ENCODE measurements around the gene LENG9. TPM values are rescaled to one million over a fixed set of nuclear protein-coding genes. Genes with fewer than 3 reads are reported as not detected.

LENG9 gene
- total RNA-seq, 2 donors from 2014 or later = 2.5 to 3.5 TPM

DNA sequence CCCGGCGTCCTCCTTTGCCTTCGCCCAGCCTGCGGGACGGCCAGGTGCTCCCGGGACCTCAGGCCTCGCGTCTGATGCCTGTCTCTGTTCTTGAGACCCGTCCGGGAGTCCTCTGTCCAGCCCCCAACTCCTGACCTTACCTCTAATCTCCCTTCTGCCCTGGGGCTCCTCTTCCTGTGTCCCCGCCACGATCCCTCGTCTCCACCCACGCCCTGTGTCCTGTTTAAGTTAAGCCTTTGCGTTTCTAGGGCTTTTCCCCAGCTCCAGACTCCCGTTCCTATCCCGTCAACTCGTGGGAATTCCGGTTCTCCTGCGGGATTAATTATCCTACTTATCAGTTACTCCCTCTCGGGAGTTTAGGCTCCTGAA is 13.9 kb downstream of the LENG9 start:
- Histone ChIP-seq H3K27ac (ENCODE audit: low read depth, low read length) (peak overlapping the region; percentile 97), H3K36me3 (ENCODE audit: control insufficient read depth, insufficient read depth, low read length) (peaks cover 44% of the 10 kb centered on the region), H3K27me3 (ENCODE audit: control insufficient read depth, insufficient read depth, low read length, poor library complexity, severe bottlenecking) (no peaks in the 10 kb centered on the region), H3K4me3 (ENCODE audit: low read length) (peak overlapping the region; percentile 97), H3K9me3 (ENCODE audit: control insufficient read depth, low read length) (no peaks in the 10 kb centered on the region), H3K9ac (ENCODE audit: extremely low read depth, low read length, poor library complexity, severe bottlenecking) (peak overlapping the region; percentile 93), H3K4me1 (ENCODE audit: control insufficient read depth, insufficient read depth, low read length) (peaks cover 9% of the 10 kb centered on the region)
- peaks cover 29% of the 10 kb centered on the region for H3K4me1 Mint-ChIP-seq
- H3K27ac Mint-ChIP-seq = peak overlapping the region; percentile 100
- TF ChIP-seq, protein P1, sequence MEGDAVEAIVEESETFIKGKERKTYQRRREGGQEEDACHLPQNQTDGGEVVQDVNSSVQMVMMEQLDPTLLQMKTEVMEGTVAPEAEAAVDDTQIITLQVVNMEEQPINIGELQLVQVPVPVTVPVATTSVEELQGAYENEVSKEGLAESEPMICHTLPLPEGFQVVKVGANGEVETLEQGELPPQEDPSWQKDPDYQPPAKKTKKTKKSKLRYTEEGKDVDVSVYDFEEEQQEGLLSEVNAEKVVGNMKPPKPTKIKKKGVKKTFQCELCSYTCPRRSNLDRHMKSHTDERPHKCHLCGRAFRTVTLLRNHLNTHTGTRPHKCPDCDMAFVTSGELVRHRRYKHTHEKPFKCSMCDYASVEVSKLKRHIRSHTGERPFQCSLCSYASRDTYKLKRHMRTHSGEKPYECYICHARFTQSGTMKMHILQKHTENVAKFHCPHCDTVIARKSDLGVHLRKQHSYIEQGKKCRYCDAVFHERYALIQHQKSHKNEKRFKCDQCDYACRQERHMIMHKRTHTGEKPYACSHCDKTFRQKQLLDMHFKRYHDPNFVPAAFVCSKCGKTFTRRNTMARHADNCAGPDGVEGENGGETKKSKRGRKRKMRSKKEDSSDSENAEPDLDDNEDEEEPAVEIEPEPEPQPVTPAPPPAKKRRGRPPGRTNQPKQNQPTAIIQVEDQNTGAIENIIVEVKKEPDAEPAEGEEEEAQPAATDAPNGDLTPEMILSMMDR (conservative IDR thresholded peaks at IDR 0.05) = no peak
- H3K9me3 Mint-ChIP-seq = no peaks in the 10 kb centered on the region
- no peaks in the 10 kb centered on the region for H3K27me3 Mint-ChIP-seq (ENCODE audit: insufficient read depth)
- H3K4me3 Mint-ChIP-seq = peak overlapping the region; percentile 97
- peaks cover 45% of the 10 kb centered on the region for H3K36me3 Mint-ChIP-seq (ENCODE audit: low read depth)
- WGBS, 2 experiments (ENCODE audit: insufficient coverage in 1 of 2, insufficient read length in 1 of 2) = 0 to 1% methylated on average over 18 to 21 of the region's 21 CpGs
- no peak for DNase-seq

DNA sequence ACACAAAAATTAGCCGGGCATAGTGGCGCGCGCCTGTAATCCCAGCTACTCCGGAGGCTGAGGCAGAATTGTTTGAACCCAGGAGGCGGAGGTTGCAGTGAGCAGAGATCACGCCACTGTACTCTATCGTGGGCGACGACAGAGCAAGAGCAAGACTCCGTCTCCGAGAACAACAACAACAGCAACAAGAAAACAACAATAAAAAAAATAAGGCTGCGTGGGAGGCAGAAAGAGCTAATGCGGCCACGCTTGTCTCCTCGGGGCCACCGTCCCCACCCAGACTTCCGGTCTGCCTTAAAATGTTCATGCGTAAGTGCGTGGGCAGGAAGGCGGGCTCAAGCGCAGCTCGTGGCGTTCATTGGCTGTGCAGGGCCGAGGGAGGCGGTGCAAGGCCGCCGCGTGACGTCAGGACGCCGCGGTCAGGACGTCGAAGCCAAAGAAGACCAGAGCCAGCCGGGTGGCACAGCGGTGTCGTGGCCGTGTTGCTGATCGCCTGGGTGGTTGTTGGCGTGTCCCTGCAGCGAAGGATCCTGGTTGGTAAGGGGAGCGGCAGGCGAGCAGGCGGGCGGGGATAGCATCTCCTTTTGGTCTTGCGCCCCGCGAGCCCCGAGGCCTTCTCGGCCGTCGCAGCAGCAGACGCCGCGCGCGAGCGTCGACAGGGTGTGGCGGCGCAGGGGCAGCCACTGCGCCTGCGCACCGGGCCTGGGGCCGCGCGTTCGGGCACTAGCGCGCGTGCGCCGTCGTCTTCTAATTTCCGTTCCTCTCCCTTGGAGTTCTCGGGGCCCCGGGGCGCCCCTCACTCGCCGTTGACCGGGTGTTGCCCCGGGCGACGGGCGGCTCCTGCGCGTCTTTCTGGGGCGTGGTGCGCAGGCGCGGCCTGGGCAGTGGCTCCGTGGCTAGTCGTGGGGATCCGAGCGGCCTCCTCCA is 14.5 kb downstream of the LENG9 start, which contains the start of gene LENG8:
TSS of gene LENG8 (plus strand) at position 426 of the 927 bp plus-strand sequence. CDS start 2,146 bp downstream, outside the sequence.
- H3K4me1 ChIP-seq (ENCODE audit: control insufficient read depth, insufficient read depth, low read length) = peaks cover 9% of the 10 kb centered on the region
- Mint-ChIP-seq H3K27me3 (ENCODE audit: insufficient read depth) (no peaks in the 10 kb centered on the region), H3K36me3 (ENCODE audit: low read depth) (peaks cover 44% of the 10 kb centered on the region), H3K4me1 (peaks cover 29% of the 10 kb centered on the region), H3K4me3 (peak within 1 kb of the TSS; percentile 97), H3K27ac (peak within 1 kb of the TSS; percentile 100), H3K9me3 (no peaks in the 10 kb centered on the region)
- peak within 1 kb of the TSS; percentile 93 for H3K9ac ChIP-seq (ENCODE audit: extremely low read depth, low read length, poor library complexity, severe bottlenecking)
- DNase-seq = peak; percentile 98
- WGBS, 2 experiments (ENCODE audit: insufficient coverage in 1 of 2, insufficient read length in 1 of 2) = 0% methylated on average over 46 to 95 of the region's 96 CpGs
- TF ChIP-seq, protein P1 (conservative IDR thresholded peaks at IDR 0.05) = no peak
- H3K4me3 ChIP-seq (ENCODE audit: low read length) = peak within 1 kb of the TSS; percentile 97
- no peaks in the 10 kb centered on the region for H3K27me3 ChIP-seq (ENCODE audit: control insufficient read depth, insufficient read depth, low read length, poor library complexity, severe bottlenecking)
- peaks cover 39% of the 10 kb centered on the region for H3K36me3 ChIP-seq (ENCODE audit: control insufficient read depth, insufficient read depth, low read length)
- peak within 1 kb of the TSS; percentile 97 for H3K27ac ChIP-seq (ENCODE audit: low read depth, low read length)
- no peaks in the 10 kb centered on the region for H3K9me3 ChIP-seq (ENCODE audit: control insufficient read depth, low read length)

DNA sequence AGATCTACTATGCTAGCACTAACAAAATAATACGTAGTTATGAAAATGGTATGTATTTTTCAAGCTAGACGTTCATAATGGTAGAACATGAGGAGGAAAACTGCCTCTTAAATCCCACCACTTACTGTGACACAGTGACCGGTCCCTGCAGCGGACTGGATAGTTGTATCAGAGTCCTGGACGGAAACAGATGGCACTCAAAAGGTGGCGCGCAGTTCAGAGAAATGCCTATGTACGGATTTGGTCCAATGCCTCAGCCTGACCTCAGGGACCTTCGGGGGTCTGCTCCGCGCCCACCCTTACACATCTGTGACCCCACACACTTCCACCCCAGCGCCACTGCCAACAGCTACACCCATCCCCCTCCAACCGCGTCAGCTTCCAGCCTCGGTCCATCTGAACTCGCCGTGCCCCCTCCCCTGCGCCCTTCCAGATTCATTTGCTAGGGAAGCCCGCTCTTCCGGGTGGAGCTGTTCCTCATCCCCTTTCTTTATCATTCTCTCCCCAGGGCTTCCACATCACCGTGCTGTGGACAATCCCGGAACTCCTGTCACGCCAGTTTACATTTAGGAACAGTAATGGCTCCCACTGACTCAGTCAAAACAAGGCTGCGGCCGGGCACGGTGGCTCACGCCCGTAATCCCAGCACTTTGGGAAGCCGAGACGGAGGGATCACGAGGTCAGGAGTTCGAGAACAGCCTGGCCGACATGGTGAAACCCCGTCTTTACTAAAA is 15.4 kb downstream of the LENG9 start:
- Mint-ChIP-seq H3K36me3 (ENCODE audit: low read depth) (peaks cover 39% of the 10 kb centered on the region), H3K4me1 (peaks cover 29% of the 10 kb centered on the region), H3K4me3 (peak overlapping the region; percentile 97), H3K27me3 (ENCODE audit: insufficient read depth) (no peaks in the 10 kb centered on the region), H3K9me3 (no peaks in the 10 kb centered on the region), H3K27ac (peak overlapping the region; percentile 100)
- Histone ChIP-seq H3K9me3 (ENCODE audit: control insufficient read depth, low read length) (no peaks in the 10 kb centered on the region), H3K27ac (ENCODE audit: low read depth, low read length) (peak overlapping the region; percentile 97), H3K4me1 (ENCODE audit: control insufficient read depth, insufficient read depth, low read length) (peaks cover 9% of the 10 kb centered on the region), H3K9ac (ENCODE audit: extremely low read depth, low read length, poor library complexity, severe bottlenecking) (peak overlapping the region; percentile 93), H3K4me3 (ENCODE audit: low read length) (peak overlapping the region; percentile 97), H3K36me3 (ENCODE audit: control insufficient read depth, insufficient read depth, low read length) (peaks cover 33% of the 10 kb centered on the region), H3K27me3 (ENCODE audit: control insufficient read depth, insufficient read depth, low read length, poor library complexity, severe bottlenecking) (no peaks in the 10 kb centered on the region)
- 1% methylated on average over 28 to 33 of the region's 34 CpGs for WGBS, 2 experiments (ENCODE audit: insufficient coverage in 1 of 2, insufficient read length in 1 of 2)
- peak; percentile 79 for DNase-seq
- TF ChIP-seq, protein P1 (conservative IDR thresholded peaks at IDR 0.05) = no peak
